Left lung (tissue), 10 donors: ENCODE results near the gene TRIM8. TPM values are rescaled to one million over a fixed set of nuclear protein-coding genes. Genes with fewer than 3 reads are reported as not detected.

Source experiments
- ATAC-seq: fragments of 200-7000 bp; cut with Tn5 transposase; one replicate; pipeline ENCODE4 v1.9.1; 2020; ENCODE audit warnings: moderate library complexity
- DNase-seq, 4 donors: peaks; one replicate each; pipeline ENCODE4 v3.0.0-alpha.2; 2013 to 2020
- H3K27ac ChIP-seq, 2 donors: fragments of 200-600 bp; sonication (generic) in 1 of 2; one replicate each; pipeline versions ENCODE4 v1.5.0 to v1.8.0; 2020 to 2021
- H3K27me3 ChIP-seq, 2 donors: fragments of 200-600 bp; sonication (generic) in 1 of 2; one replicate each; pipeline versions ENCODE4 v1.5.0 to v1.8.0; 2020 to 2021
- H3K36me3 ChIP-seq, 2 donors: fragments of 200-600 bp; sonication (generic) in 1 of 2; one replicate each; pipeline versions ENCODE4 v1.5.0 to v1.8.0; 2020 to 2021
- H3K4me1 ChIP-seq, 2 donors: fragments of 200-600 bp; one replicate each; pipeline ENCODE4 v1.8.0; 2021
- H3K4me3 ChIP-seq, 2 donors: fragments of 200-600 bp; sonication (generic) in 1 of 2; one replicate each; pipeline versions ENCODE4 v1.5.0 to v1.8.0; 2020 to 2021; ENCODE audit warnings: mild to moderate bottlenecking in 1 of 2
- H3K9me3 ChIP-seq, 2 donors: fragments of 200-600 bp; sonication (generic) in 1 of 2; one replicate each; pipeline versions ENCODE4 v1.5.0 to v1.8.0; 2020 to 2021
- CTCF ChIP-seq, 2 donors: fragments of 200-600 bp; sonication (generic) in 1 of 2; IDR thresholded peaks; one replicate each; pipeline versions ENCODE4 v1.5.0 to v1.8.0; 2021; ENCODE audit warnings: antibody characterized with exemption in 2 of 2
- intact Hi-C, 2 donors: fragments of 100-400 bp; cut with DNase I; formaldehyde crosslinking; loops; one replicate each; pipeline versions ENCODE4 v1.11.2 to v1.14.2; 2022
- polyA plus RNA-seq, 6 donors: library from polyadenylated mRNA; unstranded; fragments of 120-200 nt; gene quantifications; one replicate each; pipeline ENCODE4 v1.2.1, GENCODE V29; 2013; ENCODE audit not compliant: insufficient read length in 6 of 6
- total RNA-seq, 2 donors: library from RNA; stranded (reverse); fragmentation: NEBNext Ultra II Directional; extraction: Animal tissue kit (Norgen Biotek cat#: 25700); gene quantifications; one replicate each; pipeline ENCODE4 v1.2.1, GENCODE V29; 2021
- donor health status: DM: no; HTN: yes; CAD: no.
- donor health status: DM: no; HTN: no; CAD: no.

TRIM8 gene
- total and polyA plus RNA-seq, 8 donors: 88.9 to 180 (median 112) TPM

- Histone ChIP-seq H3K27ac (peak overlapping the region; percentile 74 to 98), H3K36me3 (peaks cover 0 to 59% of the 10 kb centered on the region in 2 donors)
- ATAC-seq: no peak
Observed at GRCh38 chr10:102657451-102657850, 13.2 kb downstream of the TRIM8 start.

GRCh38 chr10:102657984-102658724 lies 13.9 kb downstream of the TRIM8 start:
- ATAC-seq (peak; percentile 79), DNase-seq (peak in 3 of 4 donors; percentile 80 to 84 (median 80))
- Histone ChIP-seq H3K9me3 (no peaks in the 10 kb centered on the region), H3K27me3 (no peaks in the 10 kb centered on the region), H3K4me1 (peaks cover 33 to 87% of the 10 kb centered on the region in 2 donors), H3K27ac (peak overlapping the region; percentile 74 to 98), H3K36me3 (peaks cover 0 to 54% of the 10 kb centered on the region in 2 donors), H3K4me3 (no peak overlapping the region)
- intact Hi-C loops: no loop called here
- no peak for TF ChIP-seq CTCF (IDR thresholded peaks at IDR 0.05)

More at GRCh38 chr10:102657451-102657850, 13.2 kb downstream of the TRIM8 start:
- intact Hi-C loops: no loop called here
- Histone ChIP-seq H3K9me3 (no peaks in the 10 kb centered on the region), H3K27me3 (no peaks in the 10 kb centered on the region), H3K4me3 (no peak overlapping the region), H3K4me1 (peaks cover 37 to 91% of the 10 kb centered on the region in 2 donors)
- no peak for TF ChIP-seq CTCF (IDR thresholded peaks at IDR 0.05)
- DNase-seq: peak in 1 of 4 donors; percentile 39

GRCh38 chr10:102658802-102659201 lies 14.5 kb downstream of the TRIM8 start:
- no peak for TF ChIP-seq CTCF (IDR thresholded peaks at IDR 0.05)
- H3K9me3 ChIP-seq: no peaks in the 10 kb centered on the region
- intact Hi-C loops: no loop called here
- H3K4me3 ChIP-seq: no peak overlapping the region
- DNase-seq (no peak), ATAC-seq (no peak)
- H3K27ac ChIP-seq: peak overlapping the region; percentile 74 to 98
- H3K4me1 ChIP-seq: peaks cover 33 to 81% of the 10 kb centered on the region in 2 donors
- no peaks in the 10 kb centered on the region for H3K27me3 ChIP-seq
- H3K36me3 ChIP-seq: peaks cover 0 to 48% of the 10 kb centered on the region in 2 donors

- intact Hi-C loops: no loop called here
- Histone ChIP-seq H3K9me3 (no peaks in the 10 kb centered on the region), H3K4me1 (peaks cover 33 to 61% of the 10 kb centered on the region in 2 donors), H3K27ac (peak overlapping the region; percentile 50 to 60), H3K27me3 (no peaks in the 10 kb centered on the region), H3K4me3 (no peak overlapping the region), H3K36me3 (peaks cover 0 to 25% of the 10 kb centered on the region in 2 donors)
- DNase-seq (peak in 3 of 4 donors; percentile 77 to 88 (median 78)), ATAC-seq (peak; percentile 45)
- TF ChIP-seq CTCF (IDR thresholded peaks at IDR 0.05): no peak
Observed at GRCh38 chr10:102660888-102661657, 16.8 kb downstream of the TRIM8 start.

- intact Hi-C loops: no loop called here
- no peak for TF ChIP-seq CTCF (IDR thresholded peaks at IDR 0.05)
- no peak overlapping the region for H3K4me3 ChIP-seq
- no peak for ATAC-seq
- H3K27ac ChIP-seq: peak overlapping the region in 1 of 2 donors; percentile 60
- H3K9me3 ChIP-seq: no peaks in the 10 kb centered on the region
- no peaks in the 10 kb centered on the region for H3K27me3 ChIP-seq
- H3K4me1 ChIP-seq: peaks cover 31 to 55% of the 10 kb centered on the region in 2 donors
- peaks cover 0 to 19% of the 10 kb centered on the region in 2 donors for H3K36me3 ChIP-seq
- DNase-seq: no peak
Observed at GRCh38 chr10:102661658-102662028, 17.4 kb downstream of the TRIM8 start.
